ENCODE measurements around the gene FGFR2. TPM values are rescaled to one million over a fixed set of nuclear protein-coding genes. Genes with fewer than 3 reads are reported as not detected.
A peak's percentile ranks its signal among the peaks of the same experiment; 100 is the strongest.

Gene FGFR2
- total RNA-seq, 6 donors from 2014 or later = 36.7 to 83.7 (median 64.1) TPM

GRCh38 chr10:121539786-121540185 is 58.5 kb downstream of the FGFR2 start:
- no peaks in the 10 kb centered on the region for H3K27me3 ChIP-seq
- H3K36me3 ChIP-seq = peaks cover 0 to 6% (median 0%) of the 10 kb centered on the region in 4 donors
- no peak for DNase-seq
- no peak for ATAC-seq (ENCODE audit: low FRiP score in 2 of 2)
- no peaks in the 10 kb centered on the region for H3K4me1 ChIP-seq
- no peak overlapping the region for H3K4me3 ChIP-seq
- 64 to 75% methylated on average over 7 of the region's 7 CpGs for WGBS, 2 donors
- H3K27ac ChIP-seq = no peak overlapping the region
- H3K9me3 ChIP-seq = no peaks in the 10 kb centered on the region
- TF ChIP-seq, protein P1, sequence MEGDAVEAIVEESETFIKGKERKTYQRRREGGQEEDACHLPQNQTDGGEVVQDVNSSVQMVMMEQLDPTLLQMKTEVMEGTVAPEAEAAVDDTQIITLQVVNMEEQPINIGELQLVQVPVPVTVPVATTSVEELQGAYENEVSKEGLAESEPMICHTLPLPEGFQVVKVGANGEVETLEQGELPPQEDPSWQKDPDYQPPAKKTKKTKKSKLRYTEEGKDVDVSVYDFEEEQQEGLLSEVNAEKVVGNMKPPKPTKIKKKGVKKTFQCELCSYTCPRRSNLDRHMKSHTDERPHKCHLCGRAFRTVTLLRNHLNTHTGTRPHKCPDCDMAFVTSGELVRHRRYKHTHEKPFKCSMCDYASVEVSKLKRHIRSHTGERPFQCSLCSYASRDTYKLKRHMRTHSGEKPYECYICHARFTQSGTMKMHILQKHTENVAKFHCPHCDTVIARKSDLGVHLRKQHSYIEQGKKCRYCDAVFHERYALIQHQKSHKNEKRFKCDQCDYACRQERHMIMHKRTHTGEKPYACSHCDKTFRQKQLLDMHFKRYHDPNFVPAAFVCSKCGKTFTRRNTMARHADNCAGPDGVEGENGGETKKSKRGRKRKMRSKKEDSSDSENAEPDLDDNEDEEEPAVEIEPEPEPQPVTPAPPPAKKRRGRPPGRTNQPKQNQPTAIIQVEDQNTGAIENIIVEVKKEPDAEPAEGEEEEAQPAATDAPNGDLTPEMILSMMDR (IDR thresholded peaks at IDR 0.05) = no peak
- TF ChIP-seq POLR2AphosphoS5 (IDR thresholded peaks at IDR 0.05) = no peak
- TF ChIP-seq POLR2A (IDR thresholded peaks at IDR 0.05) = no peak
- TF ChIP-seq EP300 (IDR thresholded peaks at IDR 0.05) = no peak

DNA sequence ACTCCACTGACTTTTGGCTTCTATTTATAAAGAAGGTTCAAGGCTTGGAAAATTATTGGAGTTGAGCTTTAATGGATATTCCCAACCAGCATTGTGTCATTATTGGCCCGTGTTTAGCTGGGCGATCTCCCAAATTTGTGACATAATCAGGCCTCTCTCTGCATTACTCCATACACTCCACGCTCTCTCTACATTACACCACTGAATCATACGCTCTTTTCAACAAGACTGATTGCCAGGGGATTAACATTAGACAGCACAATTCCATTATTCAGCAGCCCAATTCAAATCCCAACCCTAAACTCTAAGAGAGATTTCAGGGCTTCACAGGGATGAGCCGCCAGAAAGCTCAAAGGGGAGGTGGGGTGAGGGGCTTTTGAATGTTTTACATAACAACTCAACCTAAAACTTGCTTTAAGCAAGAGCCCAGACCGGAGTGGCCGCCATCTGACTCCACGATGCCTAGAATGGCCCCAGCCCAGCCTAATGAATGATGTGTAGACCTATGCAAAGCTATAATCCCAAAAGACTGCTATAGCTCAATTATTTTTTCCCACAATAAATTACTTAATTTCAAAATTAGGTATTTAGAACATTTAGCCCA is 61.8 kb downstream of the FGFR2 start:
- WGBS, 2 donors = 71 to 82% methylated on average over 8 of the region's 8 CpGs
- Histone ChIP-seq H3K27ac (no peak overlapping the region), H3K36me3 (peaks cover 0 to 6% (median 0%) of the 10 kb centered on the region in 4 donors), H3K4me3 (no peak overlapping the region), H3K9me3 (no peaks in the 10 kb centered on the region), H3K4me1 (peaks cover 0 to 3% (median 0%) of the 10 kb centered on the region in 4 donors), H3K27me3 (no peaks in the 10 kb centered on the region)
- ATAC-seq (ENCODE audit: low FRiP score in 2 of 2) = peak in 1 of 2 donors; percentile 80
- DNase-seq = no peak
- TF ChIP-seq, protein P1 (IDR thresholded peaks at IDR 0.05) = no peak
- no peak for TF ChIP-seq EP300 (IDR thresholded peaks at IDR 0.05)

GRCh38 chr10:121535381-121535780 is 62.9 kb downstream of the FGFR2 start:
- no peaks in the 10 kb centered on the region for H3K9me3 ChIP-seq
- no peak for ATAC-seq (ENCODE audit: low FRiP score in 2 of 2)
- H3K27ac ChIP-seq = no peak overlapping the region
- H3K4me3 ChIP-seq = no peak overlapping the region
- 93% methylated on average over 8 of the region's 8 CpGs for WGBS, 2 donors
- H3K36me3 ChIP-seq = peaks cover 0 to 6% (median 0%) of the 10 kb centered on the region in 4 donors
- H3K4me1 ChIP-seq = peaks cover 0 to 3% (median 0%) of the 10 kb centered on the region in 4 donors
- DNase-seq = no peak
- no peaks in the 10 kb centered on the region for H3K27me3 ChIP-seq
- no peak for TF ChIP-seq EP300 (IDR thresholded peaks at IDR 0.05)
- no peak for TF ChIP-seq POLR2A (IDR thresholded peaks at IDR 0.05)
- TF ChIP-seq, protein P1 (IDR thresholded peaks at IDR 0.05) = no peak
- no peak for TF ChIP-seq POLR2AphosphoS5 (IDR thresholded peaks at IDR 0.05)

- peaks cover 0 to 3% (median 0%) of the 10 kb centered on the region in 4 donors for H3K4me1 ChIP-seq
- H3K27ac ChIP-seq = no peak overlapping the region
- no peaks in the 10 kb centered on the region for H3K9me3 ChIP-seq
- H3K27me3 ChIP-seq = no peaks in the 10 kb centered on the region
- WGBS, 2 donors = 82 to 84% methylated on average over 13 of the region's 13 CpGs
- TF ChIP-seq EP300 (IDR thresholded peaks at IDR 0.05) (no peak), POLR2A (IDR thresholded peaks at IDR 0.05) (no peak), POLR2AphosphoS5 (IDR thresholded peaks at IDR 0.05) (no peak)
- TF ChIP-seq, protein P1 (IDR thresholded peaks at IDR 0.05) = no peak
- DNase-seq (no peak), ATAC-seq (ENCODE audit: low FRiP score in 2 of 2) (no peak)
- H3K36me3 ChIP-seq = no peaks in the 10 kb centered on the region
- no peak overlapping the region for H3K4me3 ChIP-seq
Observed at GRCh38 chr10:121532292-121532864, 65.9 kb downstream of the FGFR2 start.

GRCh38 chr10:121531830-121532178 is 66.4 kb downstream of the FGFR2 start:
- Histone ChIP-seq H3K27me3 (no peaks in the 10 kb centered on the region), H3K4me3 (no peak overlapping the region), H3K9me3 (no peaks in the 10 kb centered on the region), H3K36me3 (no peaks in the 10 kb centered on the region), H3K4me1 (peaks cover 0 to 3% (median 0%) of the 10 kb centered on the region in 4 donors), H3K27ac (no peak overlapping the region)
- TF ChIP-seq POLR2A (IDR thresholded peaks at IDR 0.05) = no peak
- TF ChIP-seq, protein P1 (IDR thresholded peaks at IDR 0.05) = no peak
- ATAC-seq (ENCODE audit: low FRiP score in 2 of 2) = no peak
- 80 to 83% methylated on average over 11 of the region's 11 CpGs for WGBS, 2 donors
- no peak for DNase-seq
